Activated CD4-positive, alpha-beta T cell treated with anti-CD3 and anti-CD28 coated beads, Interleukin-2, amount 10 ng/mL, durations not matched to agents 24 days and 14 days (primary cell): ENCODE data around the gene LINGO4. TPM values are rescaled to one million over a fixed set of nuclear protein-coding genes. Genes with fewer than 3 reads are reported as not detected.
A peak's percentile ranks its signal among the peaks of the same experiment; 100 is the strongest.
"Not testable (repeated sequence)": the region's sequence is repeated elsewhere in the genome, so short reads cannot be mapped to it uniquely, and the experiment has no call there.

ENCODE experiments used
- DNase-seq: peaks from one replicate; pipeline ENCODE4 v3.0.0; 2022
- H3K27ac Mint-ChIP-seq: one replicate; pipeline ENCODE4 v1.8.0; 2022; ENCODE audit warnings: mild to moderate bottlenecking, mixed read lengths
- H3K27me3 Mint-ChIP-seq: one replicate; pipeline ENCODE4 v1.8.0; 2022; ENCODE audit warnings: mixed read lengths
- H3K36me3 Mint-ChIP-seq: one replicate; pipeline ENCODE4 v1.8.0; 2022; ENCODE audit warnings: low read depth, mild to moderate bottlenecking, mixed read lengths
- H3K4me1 Mint-ChIP-seq: one replicate; pipeline ENCODE4 v1.8.0; 2021; ENCODE audit warnings: mixed read lengths
- H3K4me3 Mint-ChIP-seq: one replicate; pipeline ENCODE4 v1.8.0; 2022; ENCODE audit warnings: mild to moderate bottlenecking, moderate library complexity, mixed read lengths
- H3K9me3 Mint-ChIP-seq: one replicate; pipeline ENCODE4 v1.8.0; 2021; ENCODE audit warnings: mixed read lengths
- intact Hi-C: fragments of 100-400 bp; cut with micrococcal nuclease; formaldehyde crosslinking; loops from one replicate; pipeline ENCODE4 v1.15.1; 2023
- total RNA-seq: library from RNA; stranded (reverse); gene quantifications from 2 replicates; pipeline ENCODE4 v1.2.3, GENCODE V29; 2022

Gene LINGO4
- total RNA-seq, 1 donor from 2014 or later, result not detected

DNA sequence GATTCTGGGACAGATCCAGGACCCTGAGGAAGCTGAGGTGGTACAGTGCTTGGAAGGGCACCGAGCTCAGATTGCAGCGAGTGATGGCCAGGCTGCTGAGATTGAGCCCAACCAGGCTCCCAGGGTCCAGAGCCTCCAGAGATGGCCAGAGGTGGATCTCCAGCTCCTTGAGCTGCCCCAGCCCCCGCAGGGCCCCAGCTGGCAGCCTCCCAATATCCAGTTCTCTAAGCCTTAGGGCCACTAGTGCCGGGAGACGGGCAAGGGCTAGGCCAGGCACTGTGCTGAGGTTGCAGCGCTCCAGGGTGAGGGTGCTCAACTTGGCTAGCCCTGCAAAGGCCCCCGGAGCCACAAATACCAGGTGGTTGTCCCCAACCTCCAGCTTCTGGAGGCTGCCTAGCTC is 3.4 kb downstream of the LINGO4 start:
- intact Hi-C loops, result loop anchor here (5.0 kb wide), 1 partner anchor 60 kb away; no protein-coding TSS in a partner anchor
- peaks cover 22% of the 10 kb centered on the region for H3K27me3 Mint-ChIP-seq
- H3K4me3 Mint-ChIP-seq, result no peak overlapping the region
- no peak for DNase-seq
- no peaks in the 10 kb centered on the region for H3K36me3 Mint-ChIP-seq
- H3K4me1 Mint-ChIP-seq, result peaks cover 3% of the 10 kb centered on the region
- H3K9me3 Mint-ChIP-seq, result no peaks in the 10 kb centered on the region
- H3K27ac Mint-ChIP-seq, result no peak overlapping the region

- Mint-ChIP-seq H3K9me3 (no peaks in the 10 kb centered on the region), H3K27me3 (peaks cover 21% of the 10 kb centered on the region)
- intact Hi-C loops, result loop anchor here (5.0 kb wide), 1 partner anchor 59 kb away; no protein-coding TSS in a partner anchor
Observed at GRCh38 chr1:151801310-151801820, 3.9 kb downstream of the LINGO4 start.

DNA sequence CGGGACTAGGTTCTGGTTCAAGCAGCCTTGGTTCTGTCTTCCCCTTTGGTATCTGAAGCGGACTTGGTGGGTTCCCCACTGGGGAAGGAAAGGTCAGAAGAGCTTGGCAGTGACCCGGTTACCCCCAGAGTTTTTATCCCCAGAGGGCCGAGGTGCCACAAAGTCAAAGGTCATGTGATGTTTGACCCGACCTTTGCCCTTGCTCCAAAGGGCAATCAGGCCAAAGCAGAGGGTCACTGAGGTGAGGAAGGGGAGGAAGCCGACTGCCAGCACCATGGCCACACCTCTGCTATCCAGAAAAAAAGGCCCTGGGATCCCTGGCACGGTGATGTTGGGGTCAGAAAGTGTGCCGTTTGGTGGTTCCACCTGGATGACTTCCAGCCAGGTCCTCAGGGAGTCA is 4.4 kb downstream of the LINGO4 start:
- no peak overlapping the region for H3K4me3 Mint-ChIP-seq
- no peaks in the 10 kb centered on the region for H3K36me3 Mint-ChIP-seq
- H3K9me3 Mint-ChIP-seq, result no peaks in the 10 kb centered on the region
- H3K27me3 Mint-ChIP-seq, result peaks cover 20% of the 10 kb centered on the region
- no peak overlapping the region for H3K27ac Mint-ChIP-seq
- no peak for DNase-seq
- intact Hi-C loops, result loop anchor here (5.0 kb wide), 1 partner anchor 59 kb away; no protein-coding TSS in a partner anchor
- H3K4me1 Mint-ChIP-seq, result peaks cover 3% of the 10 kb centered on the region

More at GRCh38 chr1:151801310-151801820, 3.9 kb downstream of the LINGO4 start:
- DNase-seq, result no peak
- H3K4me1 Mint-ChIP-seq, result peaks cover 3% of the 10 kb centered on the region
- no peaks in the 10 kb centered on the region for H3K36me3 Mint-ChIP-seq
- no peak overlapping the region for H3K4me3 Mint-ChIP-seq
- H3K27ac Mint-ChIP-seq, result no peak overlapping the region

- Mint-ChIP-seq H3K4me1 (peaks cover 3% of the 10 kb centered on the region), H3K36me3 (peaks cover under 1% of the 10 kb centered on the region), H3K4me3 (no peak overlapping the region), H3K9me3 (no peaks in the 10 kb centered on the region), H3K27me3 (peaks cover 18% of the 10 kb centered on the region), H3K27ac (no peak overlapping the region)
- intact Hi-C loops, result loop anchor here (5.0 kb wide), 1 partner anchor 57 kb away; no protein-coding TSS in a partner anchor
- no peak for DNase-seq
Observed at GRCh38 chr1:151799179-151800022, 5.8 kb downstream of the LINGO4 start.

GRCh38 chr1:151798571-151798970 is 6.6 kb downstream of the LINGO4 start:
- no peak overlapping the region for H3K4me3 Mint-ChIP-seq
- intact Hi-C loops, result no loop called here
- peaks cover 3% of the 10 kb centered on the region for H3K4me1 Mint-ChIP-seq
- no peak overlapping the region for H3K27ac Mint-ChIP-seq
- H3K36me3 Mint-ChIP-seq, result peaks cover 2% of the 10 kb centered on the region
- H3K9me3 Mint-ChIP-seq, result no peaks in the 10 kb centered on the region
- DNase-seq, result no peak
- peaks cover 16% of the 10 kb centered on the region for H3K27me3 Mint-ChIP-seq

- intact Hi-C loops, result loop anchor here (1.0 to 2.0 kb wide), 5 partner anchors 28 to 114 kb away; partner anchors contain the start of genes C2CD4D, MRPL9 and RIIAD1
- DNase-seq, result peak; percentile 70
- Mint-ChIP-seq H3K27me3 (peaks cover 2% of the 10 kb centered on the region), H3K36me3 (peaks cover 9% of the 10 kb centered on the region), H3K9me3 (no peaks in the 10 kb centered on the region), H3K4me3 (peak overlapping the region; percentile 100), H3K27ac (peak overlapping the region; percentile 90), H3K4me1 (peaks cover 25% of the 10 kb centered on the region)
Observed at GRCh38 chr1:151790940-151791651, 14.1 kb downstream of the LINGO4 start.

DNA sequence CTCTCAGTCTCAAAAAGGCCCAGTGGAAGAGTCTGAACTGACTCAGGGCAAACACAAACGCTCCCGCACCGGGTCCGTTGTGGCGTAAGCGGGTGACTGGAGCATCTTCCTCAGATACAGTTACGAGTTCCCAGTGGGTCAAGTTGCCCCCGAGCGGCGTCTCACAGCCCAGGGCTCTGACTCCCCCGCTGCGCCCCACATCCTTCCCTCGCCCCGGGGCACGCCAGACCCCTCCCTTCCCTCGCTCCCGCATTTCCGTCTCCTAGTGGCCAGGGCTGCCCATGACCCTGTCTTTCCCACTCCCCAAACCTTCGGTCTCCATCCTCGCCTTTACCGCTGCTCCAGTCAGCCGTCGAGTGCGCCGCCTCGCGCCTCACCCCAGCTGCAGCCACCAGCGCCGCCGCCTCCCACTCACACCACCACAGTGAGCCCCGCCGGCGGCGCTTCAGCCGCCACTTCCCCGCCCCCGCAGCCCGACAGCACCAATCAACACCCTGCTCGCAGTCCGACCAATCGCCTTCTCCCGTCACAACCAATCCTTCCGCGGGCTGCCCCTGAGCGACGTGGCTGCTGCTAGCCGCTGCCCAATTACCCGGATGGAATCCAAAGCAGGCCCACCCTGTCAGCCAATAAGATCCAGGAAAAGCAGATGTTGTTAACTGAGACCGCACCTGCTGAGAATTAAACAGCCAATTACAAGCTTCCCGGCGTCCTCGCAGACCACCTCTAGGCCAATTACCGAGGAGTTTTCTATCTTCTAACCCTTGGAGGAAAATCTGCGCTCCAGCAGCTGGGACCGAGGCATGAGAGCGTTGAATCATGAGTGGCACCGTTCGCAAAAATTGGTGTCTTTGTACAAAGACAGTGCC is 14.9 kb downstream of the LINGO4 start, which contains the start of gene TDRKH:
TDRKH (minus strand) TSS at position 430 of the 869 bp plus-strand sequence. CDS start 7,478 bp downstream, outside the sequence.
- Mint-ChIP-seq H3K36me3 (peaks cover 9% of the 10 kb centered on the region), H3K9me3 (no peaks in the 10 kb centered on the region)

DNA sequence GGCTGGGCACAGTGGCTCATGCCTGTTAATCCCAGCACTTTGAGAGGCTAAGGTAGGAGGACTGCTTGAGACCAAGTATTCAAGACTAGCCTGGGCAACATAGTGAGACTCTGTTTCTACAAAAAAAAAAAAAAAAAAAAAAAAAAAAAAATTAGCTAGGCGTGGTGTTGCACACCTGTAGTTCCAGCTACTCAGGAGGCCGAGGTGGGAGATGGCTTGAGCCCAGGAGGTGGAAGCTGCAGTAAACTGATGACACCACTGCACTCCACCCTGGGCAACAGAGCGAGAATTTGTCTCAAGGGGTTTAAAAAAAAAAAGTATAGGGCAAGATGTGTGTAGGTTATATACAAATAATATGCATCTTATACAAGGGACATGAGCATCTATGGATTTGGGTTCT is 17.5 kb downstream of the LINGO4 start:
- Mint-ChIP-seq H3K36me3 (peaks cover 6% of the 10 kb centered on the region), H3K4me3 (no peak overlapping the region), H3K9me3 (no peaks in the 10 kb centered on the region), H3K4me1 (peaks cover 25% of the 10 kb centered on the region), H3K27ac (no peak overlapping the region), H3K27me3 (peaks cover 2% of the 10 kb centered on the region)
- intact Hi-C loops, result no loop called here
- no peak for DNase-seq

More for the DNA sequence above, 14.9 kb downstream of the LINGO4 start, which contains the start of gene TDRKH:
- intact Hi-C loops, result loop anchor here (1.0 to 2.0 kb wide), 5 partner anchors 27 to 114 kb away; partner anchors contain the start of genes C2CD4D, MRPL9 and RIIAD1
- Mint-ChIP-seq H3K4me3 (peak within 1 kb of the TSS; percentile 100), H3K4me1 (peaks cover 25% of the 10 kb centered on the region), H3K27me3 (peaks cover 2% of the 10 kb centered on the region), H3K27ac (peak within 1 kb of the TSS; percentile 90)
- DNase-seq, result peak; percentile 99

DNA sequence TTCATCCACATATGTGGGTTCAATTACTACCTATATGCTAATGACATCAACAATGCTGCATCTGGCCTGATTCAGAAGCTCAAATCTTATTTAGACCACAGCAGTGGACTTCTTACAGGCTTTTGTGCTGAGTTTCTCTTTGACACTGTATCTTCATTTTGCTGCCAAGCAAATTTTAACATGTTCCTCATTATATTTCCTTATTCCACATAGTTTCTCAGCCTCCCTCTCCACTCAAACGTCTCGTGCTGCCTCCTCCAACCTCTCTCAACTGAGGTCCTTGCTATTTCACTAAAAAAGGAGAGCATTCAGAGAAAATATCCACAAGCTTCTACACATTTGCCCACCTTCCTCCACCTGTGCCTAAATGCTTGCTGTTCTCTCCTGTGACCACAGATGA is 21.4 kb downstream of the LINGO4 start:
- peaks cover 8% of the 10 kb centered on the region for H3K36me3 Mint-ChIP-seq
- peaks cover 2% of the 10 kb centered on the region for H3K4me1 Mint-ChIP-seq
- H3K27me3 Mint-ChIP-seq, result no peaks in the 10 kb centered on the region
- intact Hi-C loops, result no loop called here
- no peaks in the 10 kb centered on the region for H3K9me3 Mint-ChIP-seq
- DNase-seq, result no peak
- H3K4me3 Mint-ChIP-seq, result no peak overlapping the region
- H3K27ac Mint-ChIP-seq, result no peak overlapping the region

GRCh38 chr1:151782741-151783140 is 22.5 kb downstream of the LINGO4 start:
- Mint-ChIP-seq H3K27ac (no peak overlapping the region), H3K4me1 (no peaks in the 10 kb centered on the region), H3K4me3 (no peak overlapping the region), H3K9me3 (no peaks in the 10 kb centered on the region), H3K36me3 (peaks cover 14% of the 10 kb centered on the region), H3K27me3 (no peaks in the 10 kb centered on the region)
- intact Hi-C loops, result no loop called here
- no peak for DNase-seq

- H3K9me3 Mint-ChIP-seq, DNase-seq, H3K27ac Mint-ChIP-seq, intact Hi-C loops, H3K27me3 Mint-ChIP-seq, H3K4me3 Mint-ChIP-seq, H3K4me1 Mint-ChIP-seq: not testable (repeated sequence)
- H3K36me3 Mint-ChIP-seq, result peaks cover 15% of the 10 kb centered on the region
Observed at GRCh38 chr1:151782026-151782425, 23.2 kb downstream of the LINGO4 start.

- H3K27ac Mint-ChIP-seq, intact Hi-C loops, H3K9me3 Mint-ChIP-seq, H3K27me3 Mint-ChIP-seq, DNase-seq, H3K4me1 Mint-ChIP-seq, H3K4me3 Mint-ChIP-seq: not testable (repeated sequence)
- H3K36me3 Mint-ChIP-seq, result peaks cover 21% of the 10 kb centered on the region
Observed at GRCh38 chr1:151780736-151781135, 24.5 kb downstream of the LINGO4 start.

DNA sequence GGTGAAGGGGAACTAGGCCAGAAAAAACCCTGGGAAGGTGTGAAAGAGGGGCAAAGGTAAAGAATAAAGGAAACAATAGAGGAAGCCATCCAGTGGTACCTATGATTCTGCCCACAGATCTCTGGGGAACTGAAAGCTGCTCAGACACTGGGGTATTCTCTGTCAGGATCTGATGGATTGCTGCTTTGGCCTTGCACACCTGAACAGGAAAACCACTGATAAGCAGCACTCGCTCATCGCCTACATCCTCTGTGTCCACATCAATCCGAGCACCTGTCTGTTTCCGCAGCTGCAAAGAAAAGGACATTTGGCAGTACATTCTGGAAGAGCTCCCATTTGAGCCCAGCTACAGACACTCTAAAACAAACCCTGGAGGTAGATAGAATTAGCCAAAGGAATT is 25.4 kb downstream of the LINGO4 start:
- Mint-ChIP-seq H3K27ac (no peak overlapping the region), H3K27me3 (no peaks in the 10 kb centered on the region), H3K4me1 (no peaks in the 10 kb centered on the region), H3K9me3 (no peaks in the 10 kb centered on the region), H3K36me3 (peaks cover 26% of the 10 kb centered on the region), H3K4me3 (no peak overlapping the region)
- DNase-seq, result no peak
- intact Hi-C loops, result no loop called here
